Epithelial cell of proximal tubule (primary cell): ENCODE data around the gene PERM1. TPM values are rescaled to one million over a fixed set of nuclear protein-coding genes. Genes with fewer than 3 reads are reported as not detected.

ENCODE experiments used
- DNase-seq: peaks from one replicate; pipeline ENCODE4 v3.0.0-alpha.2; 2011; ENCODE audit warnings: low read depth
- H3K4me3 ChIP-seq: 2 replicates; pipeline ENCODE4 v1.5.1; 2011; ENCODE audit warnings: low read depth, mild to moderate bottlenecking, low read length
- CTCF ChIP-seq: conservative IDR thresholded peaks from 2 replicates; pipeline ENCODE4 v1.5.1; 2012; ENCODE audit warnings: low read depth, mild to moderate bottlenecking, low read length
- total RNA-seq: library from RNA; depleted of rRNA; stranded (reverse); fragments of >200 nt; gene quantifications from 2 replicates; pipeline ENCODE4 v1.2.3, GENCODE V29; 2015

PERM1 gene
- total RNA-seq, 1 donor from 2014 or later: not detected

GRCh38 chr1:1024771-1025699 is 43.1 kb upstream of the PERM1 start:
- no peak for DNase-seq
- no peak for TF ChIP-seq CTCF
- peak overlapping the region; percentile 48 for H3K4me3 ChIP-seq

GRCh38 chr1:1024149-1024770 is 42.4 kb upstream of the PERM1 start:
- no peak for TF ChIP-seq CTCF
- peak overlapping the region; percentile 48 for H3K4me3 ChIP-seq
- DNase-seq: no peak

DNA sequence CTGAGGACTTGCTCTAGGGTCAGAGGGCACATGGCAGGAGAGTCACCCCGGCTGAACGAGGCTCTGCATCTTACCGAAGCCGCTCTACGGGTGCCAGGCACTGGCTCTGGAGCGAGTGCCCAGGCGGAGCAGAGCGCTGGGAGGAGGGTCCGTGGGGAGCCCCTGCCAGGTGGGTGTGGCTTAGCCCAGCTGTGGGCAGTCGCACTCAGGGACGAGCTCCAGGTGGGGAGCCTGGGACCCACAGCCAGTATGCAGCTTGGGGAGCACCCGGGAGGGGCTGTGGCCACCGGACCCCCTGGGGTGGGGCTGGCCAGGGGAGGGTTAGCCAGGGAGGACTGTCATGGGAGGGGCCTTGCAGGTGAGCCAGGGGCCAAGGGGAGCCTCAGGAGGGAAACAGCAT is 41.8 kb upstream of the PERM1 start:
- no peak for TF ChIP-seq CTCF
- no peak overlapping the region for H3K4me3 ChIP-seq
- no peak for DNase-seq

DNA sequence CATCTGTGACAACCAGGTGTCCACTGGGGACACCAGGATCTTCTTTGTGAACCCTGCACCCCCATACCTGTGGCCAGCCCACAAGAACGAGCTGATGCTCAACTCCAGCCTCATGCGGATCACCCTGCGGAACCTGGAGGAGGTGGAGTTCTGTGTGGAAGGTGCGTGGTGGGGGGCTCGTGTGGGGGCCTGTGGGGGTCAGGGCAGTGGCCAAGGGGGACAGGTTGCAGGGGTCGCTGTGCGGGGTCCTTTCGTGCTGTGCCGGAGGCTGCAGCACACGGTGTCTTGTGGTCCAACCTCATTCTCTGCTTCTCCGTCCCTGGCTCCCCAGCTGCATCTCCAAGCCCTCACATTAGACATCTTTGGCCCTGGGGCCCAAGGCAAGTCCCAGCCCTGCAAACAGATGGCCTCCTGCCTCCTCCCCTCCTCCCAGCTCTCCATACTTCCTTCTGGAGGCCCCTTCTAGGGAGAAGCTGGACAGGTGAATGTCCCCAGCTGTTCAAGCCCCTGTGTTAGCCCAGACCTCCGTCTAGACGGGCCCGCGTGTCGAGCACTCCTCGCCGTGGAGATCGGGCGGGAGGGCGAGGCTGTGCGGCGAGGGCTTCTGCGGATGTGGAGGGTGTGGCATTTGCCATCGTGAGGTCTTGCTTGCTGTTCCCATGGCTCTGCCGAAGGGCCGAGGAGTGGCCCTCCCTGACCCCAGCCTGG is 40.6 kb upstream of the PERM1 start:
- no peak for DNase-seq
- H3K4me3 ChIP-seq: peak overlapping the region; percentile 70
- no peak for TF ChIP-seq CTCF

DNA sequence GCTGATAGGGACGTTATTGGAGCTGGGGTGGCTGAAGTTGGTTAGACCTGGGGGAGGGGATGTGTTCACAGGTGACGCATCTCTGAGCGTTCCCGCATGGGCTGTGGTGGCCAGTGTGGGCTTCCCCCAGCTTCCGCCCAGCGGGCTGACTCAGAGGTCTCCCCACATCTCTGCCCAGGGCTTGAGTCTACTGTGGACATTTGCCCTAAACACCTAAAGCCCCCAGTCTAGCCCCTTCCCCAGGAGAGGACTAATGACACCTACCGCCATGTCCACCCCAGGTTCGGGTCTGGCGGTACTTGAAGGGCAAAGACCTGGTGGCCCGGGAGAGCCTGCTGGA is 40.0 kb upstream of the PERM1 start:
- TF ChIP-seq CTCF: no peak
- DNase-seq: no peak
- H3K4me3 ChIP-seq: peak overlapping the region; percentile 70

GRCh38 chr1:1021010-1021919 is 39.4 kb upstream of the PERM1 start:
- H3K4me3 ChIP-seq: peak overlapping the region; percentile 70
- no peak for TF ChIP-seq CTCF
- DNase-seq: no peak
